ENCODE data around the gene DUS1L.

DUS1L gene

GRCh38 chr17:82087961-82088837, 22.6 kb upstream of the DUS1L start:
- no peak for DNase-seq

- DNase-seq: no peak
Observed at GRCh38 chr17:82086941-82087906, 21.6 kb upstream of the DUS1L start.

GRCh38 chr17:82085931-82086764, 20.5 kb upstream of the DUS1L start:
- DNase-seq: no peak

- no peak for DNase-seq
Observed at GRCh38 chr17:82085031-82085861, 19.6 kb upstream of the DUS1L start.

GRCh38 chr17:82084373-82085030, 18.9 kb upstream of the DUS1L start:
- no peak for DNase-seq

GRCh38 chr17:82083533-82084359, 18.1 kb upstream of the DUS1L start:
- DNase-seq: no peak

- DNase-seq: no peak
Observed at GRCh38 chr17:82083009-82083408, 17.4 kb upstream of the DUS1L start.

GRCh38 chr17:82082456-82082855, 16.9 kb upstream of the DUS1L start:
- DNase-seq: no peak

- no peak for DNase-seq
Observed at GRCh38 chr17:82081966-82082365, 16.4 kb upstream of the DUS1L start.

DNA sequence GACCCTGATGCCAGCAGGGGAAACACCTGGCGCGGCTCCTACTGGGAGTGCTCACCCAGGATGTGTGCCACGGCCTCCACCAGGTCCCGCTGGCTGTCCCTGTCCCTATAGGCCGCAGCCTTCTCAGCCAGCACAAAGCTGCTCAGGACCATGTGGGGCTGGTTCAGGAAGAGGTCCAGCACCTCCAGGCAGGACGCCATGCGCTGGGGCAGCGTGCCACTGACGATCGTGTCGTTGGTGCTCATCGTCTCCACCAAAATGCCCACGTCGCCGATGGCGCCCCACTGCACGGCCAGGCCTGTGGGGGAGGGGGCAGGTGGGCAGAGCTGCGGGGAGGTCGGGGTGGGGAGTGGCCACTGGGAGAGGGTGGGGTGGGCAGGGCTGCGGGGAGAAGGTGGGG, 15.9 kb upstream of the DUS1L start:
- no peak for DNase-seq

DNA sequence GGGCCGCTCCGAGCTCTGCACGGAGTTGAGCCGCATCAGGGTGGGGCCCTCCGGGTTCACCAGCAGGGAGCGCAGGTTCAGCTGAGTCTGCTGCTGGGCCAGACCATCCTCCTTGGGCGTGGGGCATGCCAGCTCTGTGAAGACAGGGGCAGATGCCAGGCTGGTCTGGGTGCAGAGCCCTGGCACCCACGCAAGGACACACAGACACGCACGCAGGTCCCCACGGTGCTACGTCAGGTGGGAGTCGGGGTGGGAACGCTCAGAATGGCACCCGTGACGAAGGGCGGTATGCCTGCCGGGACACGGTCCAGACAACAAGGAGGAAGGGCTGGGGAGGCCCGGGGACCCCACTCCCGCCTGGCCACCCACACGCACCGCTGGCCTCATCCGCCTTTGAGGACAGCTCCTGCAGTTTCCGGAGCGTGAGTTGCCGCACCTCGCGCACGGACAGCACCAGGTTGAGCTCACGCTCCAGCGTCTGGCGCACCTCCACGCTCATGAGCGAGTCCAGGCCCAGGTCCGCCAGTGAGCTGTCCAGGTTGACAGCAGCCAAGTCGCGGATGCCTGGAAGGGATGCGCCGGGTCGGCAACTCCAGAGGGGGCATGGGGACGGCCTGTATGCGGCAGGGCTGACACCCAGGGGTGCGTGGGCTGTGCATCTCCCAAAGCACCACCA, 15.3 kb upstream of the DUS1L start:
- DNase-seq: no peak

DNA sequence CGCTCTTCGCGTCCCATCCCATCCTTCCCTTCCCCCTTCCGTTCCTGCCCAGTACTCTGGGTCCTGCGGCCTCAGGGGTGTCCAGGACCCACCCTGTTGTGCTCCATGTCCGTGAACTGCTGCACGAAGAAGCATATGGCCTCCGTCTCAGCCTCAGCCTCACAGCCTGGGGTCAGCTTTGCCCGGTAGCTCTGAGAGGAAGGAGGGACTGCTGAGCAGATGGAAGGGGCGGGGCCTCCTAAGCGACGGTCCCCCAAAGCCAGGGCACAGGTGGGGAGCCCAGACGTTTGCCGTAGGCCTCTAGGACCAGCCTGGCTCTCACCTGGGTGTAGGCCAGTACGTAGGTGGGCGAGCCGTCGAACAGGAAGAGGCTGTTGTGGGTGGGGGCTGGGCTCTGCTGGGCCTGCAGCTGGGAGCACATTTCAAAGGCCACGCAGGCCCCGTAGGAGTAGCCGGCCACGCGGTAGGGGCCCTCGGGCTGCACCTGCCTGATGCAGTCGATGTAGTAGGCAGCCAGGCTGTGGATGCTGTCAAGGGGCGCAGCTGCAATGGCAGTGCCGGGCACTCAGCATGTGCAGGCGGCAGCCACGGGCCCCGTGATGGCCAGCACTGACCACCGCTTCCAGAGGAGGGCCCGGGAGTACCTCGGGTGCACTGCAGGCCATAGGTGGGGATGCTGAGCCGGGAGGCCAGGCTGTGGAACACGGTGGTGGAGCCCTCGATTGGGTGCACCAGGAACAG, 14.6 kb upstream of the DUS1L start:
- DNase-seq: no peak

DNA sequence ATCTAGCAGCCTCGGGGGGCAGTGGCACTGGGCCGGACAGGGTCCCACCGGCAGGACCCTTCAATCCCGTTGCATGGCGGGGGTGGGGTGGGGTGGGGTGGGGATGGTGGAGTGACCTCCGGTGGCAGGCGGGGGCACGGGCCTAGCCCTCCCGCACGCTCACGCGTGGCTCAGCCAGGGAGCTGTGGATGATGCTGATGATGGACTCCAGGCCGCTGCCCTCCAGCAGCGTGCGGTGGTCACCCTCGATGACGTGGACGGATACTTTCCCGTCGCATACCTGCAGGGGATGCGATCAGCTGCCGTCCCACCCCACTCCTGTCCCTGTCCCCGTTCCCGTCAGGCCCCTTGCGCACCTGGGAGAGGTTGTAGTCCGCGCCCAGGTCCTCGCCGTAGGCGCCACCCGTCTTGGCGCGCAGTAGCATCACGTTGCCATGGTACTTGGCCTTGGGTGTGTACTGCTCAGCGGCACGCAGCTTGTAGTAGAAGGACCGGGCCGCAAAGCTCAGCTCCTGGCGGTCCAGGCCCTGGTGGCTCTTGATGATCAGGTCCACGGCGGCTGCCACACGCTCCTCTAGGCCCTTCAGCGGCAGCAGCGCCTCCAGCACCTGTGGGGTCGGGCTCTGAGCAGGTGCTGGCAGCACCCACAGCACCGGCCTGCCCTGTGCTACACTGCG, 13.5 kb upstream of the DUS1L start:
- no peak for DNase-seq

DNA sequence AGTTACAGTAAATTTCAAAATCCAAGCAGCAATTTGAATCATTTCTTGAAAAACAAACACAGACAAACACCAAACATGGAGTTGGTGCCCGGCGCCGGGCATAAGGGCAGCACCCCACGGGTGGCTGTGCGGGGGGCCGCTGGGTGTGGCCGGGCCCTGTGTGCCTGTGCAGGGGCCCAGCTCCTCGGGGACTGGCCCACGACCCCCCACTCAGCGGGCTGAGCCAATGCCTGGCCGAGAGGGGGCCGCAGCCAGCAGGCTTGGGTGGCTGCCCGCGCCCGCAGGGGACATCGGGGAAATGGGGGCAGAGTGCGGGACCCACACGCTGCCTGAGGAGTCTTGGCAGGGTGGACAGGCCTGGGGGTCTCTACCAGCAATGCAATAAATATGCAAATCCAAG, 12.8 kb upstream of the DUS1L start:
- DNase-seq: no peak

DNA sequence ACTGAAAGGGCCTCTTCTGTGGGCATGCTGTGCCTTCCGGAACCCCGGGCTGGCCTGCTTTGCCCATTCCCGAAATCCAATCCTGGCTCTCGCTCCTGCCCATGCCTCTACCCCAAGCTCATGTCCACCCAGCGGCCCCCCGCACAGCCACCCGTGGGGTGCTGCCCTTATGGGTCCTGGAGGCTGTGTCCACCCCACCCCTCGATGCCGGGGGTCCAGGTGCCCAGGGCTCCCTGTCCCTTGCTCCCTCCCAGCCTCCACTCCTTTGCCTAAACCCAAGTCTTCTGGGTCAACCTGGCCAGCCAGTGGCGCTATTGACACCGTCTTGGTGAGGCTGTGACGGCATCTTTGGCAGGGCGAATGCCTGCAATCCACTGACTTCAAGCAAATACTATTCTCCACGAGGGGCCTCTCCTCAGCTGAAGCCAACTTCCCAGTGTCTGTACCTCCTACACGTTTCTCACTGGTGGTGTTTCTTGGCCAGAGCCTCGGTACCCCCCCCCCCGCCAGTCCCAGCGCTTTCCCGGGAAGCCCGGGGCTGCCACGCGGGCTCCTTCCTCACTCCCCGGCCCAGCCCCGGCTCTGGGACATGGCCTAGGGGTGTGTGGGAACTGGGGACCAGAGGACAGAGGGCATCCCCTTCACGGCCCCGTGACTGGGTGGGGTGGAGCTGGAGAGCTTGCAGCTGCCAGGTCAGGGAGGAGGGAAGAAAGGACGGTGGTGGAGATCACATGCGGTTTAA, 12.2 kb upstream of the DUS1L start:
- no peak for DNase-seq

DNA sequence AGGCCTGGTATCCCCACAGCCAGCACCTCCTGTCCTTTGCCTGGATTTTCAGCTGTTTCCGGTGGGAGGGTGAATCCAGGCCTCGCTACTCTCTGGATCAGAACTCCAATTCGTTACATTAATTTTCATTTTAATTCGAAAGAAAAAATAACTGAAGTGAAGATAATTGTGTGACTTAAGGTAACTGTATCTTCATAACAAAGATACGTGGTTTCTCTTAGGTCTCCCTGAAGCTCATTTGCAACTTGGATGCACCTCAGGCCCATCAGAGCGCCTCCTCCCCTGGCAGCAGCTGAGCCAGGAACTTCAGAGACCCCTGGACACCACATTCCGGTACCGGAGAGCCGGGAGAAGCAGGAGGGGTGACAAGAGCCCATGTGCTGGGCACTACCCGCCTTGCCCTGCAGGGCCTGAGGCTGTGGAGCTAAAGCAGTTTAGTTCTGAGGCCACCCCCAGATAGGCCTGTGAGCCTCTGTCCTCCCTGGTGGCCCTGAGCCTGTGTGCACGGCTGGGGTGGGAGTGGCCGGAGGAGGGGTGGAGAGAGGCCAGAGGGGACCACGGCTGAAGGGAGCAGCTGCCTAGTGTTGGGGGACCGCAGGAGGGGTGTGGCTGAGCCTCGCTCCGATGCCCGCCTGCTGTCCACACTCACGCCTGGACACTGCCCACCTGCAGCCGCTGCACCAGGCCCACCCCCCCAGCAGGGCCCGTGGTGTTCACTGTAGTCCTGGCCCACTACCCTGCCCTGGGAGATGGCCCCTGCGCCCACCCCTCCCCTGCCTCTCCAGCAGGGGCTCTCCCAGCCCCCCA, 11.4 kb upstream of the DUS1L start:
- no peak for DNase-seq
